Activated T-helper 1 cell treated with anti-CD3 and anti-CD28 coated beads, Interleukin-2, amount 50 U/mL, for 16 hours (primary cell): ENCODE results near the gene LCN15.
"Not testable (repeated sequence)": the region's sequence is repeated elsewhere in the genome, so short reads cannot be mapped to it uniquely, and the experiment has no call there.

Experiments
- DNase-seq, 2 donors: peaks; one replicate each; pipeline ENCODE4 v3.0.0-alpha.2; 2020; ENCODE audit warnings: low read depth in 1 of 2, low spot score in 1 of 2

The LCN15 gene

GRCh38 chr9:136775191-136775590, 10.9 kb upstream of the LCN15 start:
- DNase-seq, result no peak

GRCh38 chr9:136774416-136775045, 10.2 kb upstream of the LCN15 start:
- DNase-seq, result no peak

GRCh38 chr9:136773386-136774044, 9.2 kb upstream of the LCN15 start:
- DNase-seq, result no peak

- DNase-seq, result no peak
Observed at GRCh38 chr9:136771907-136772415, 7.6 kb upstream of the LCN15 start.

- peak in 1 of 2 donors; percentile 27 for DNase-seq
Observed at GRCh38 chr9:136769710-136770191, 5.4 kb upstream of the LCN15 start.

- DNase-seq, result peak in 1 of 2 donors; percentile 20
Observed at GRCh38 chr9:136766410-136767120, 2.2 kb upstream of the LCN15 start.

GRCh38 chr9:136765745-136766409, 1.6 kb upstream of the LCN15 start:
- DNase-seq, result not testable (repeated sequence)

GRCh38 chr9:136765041-136765440, 723 bp upstream of the LCN15 start:
- DNase-seq, result no peak

GRCh38 chr9:136763649-136764035, 676 bp downstream of the LCN15 start:
- DNase-seq, result no peak

- DNase-seq, result peak in 1 of 2 donors; percentile 20
Observed at GRCh38 chr9:136762915-136763648, 1.2 kb downstream of the LCN15 start.

GRCh38 chr9:136762221-136762691, 2.1 kb downstream of the LCN15 start:
- no peak for DNase-seq

- DNase-seq, result no peak
Observed at GRCh38 chr9:136761545-136761981, 2.8 kb downstream of the LCN15 start.

GRCh38 chr9:136760834-136761544, 3.3 kb downstream of the LCN15 start:
- not testable (repeated sequence) for DNase-seq

GRCh38 chr9:136760424-136760823, 3.9 kb downstream of the LCN15 start:
- DNase-seq, result no peak

GRCh38 chr9:136759436-136760325, 4.6 kb downstream of the LCN15 start:
- no peak for DNase-seq

- no peak for DNase-seq
Observed at GRCh38 chr9:136759001-136759400, 5.3 kb downstream of the LCN15 start.

- no peak for DNase-seq
Observed at GRCh38 chr9:136757751-136758140, 6.6 kb downstream of the LCN15 start.

GRCh38 chr9:136757328-136757727, 7.0 kb downstream of the LCN15 start:
- no peak for DNase-seq

- DNase-seq, result no peak
Observed at GRCh38 chr9:136756836-136757235, 7.5 kb downstream of the LCN15 start.
